ENCODE data around the gene CACNG6.

GRCh38 chr19:53945998-53946397 lies 45.4 kb upstream of the CACNG6 start:
- TF ChIP-seq CTCF (conservative IDR thresholded peaks at IDR 0.05; ENCODE audit: low read length) (no peak), EZH2phosphoT487 (IDR thresholded peaks at IDR 0.05; ENCODE audit: borderline replicate concordance, low read depth, low read length) (no peak)
